Ascending aorta (tissue), 2 donors: ENCODE measurements around the gene ASB3. TPM values are rescaled to one million over a fixed set of nuclear protein-coding genes. Genes with fewer than 3 reads are reported as not detected.
"Not testable (repeated sequence)": the region's sequence is repeated elsewhere in the genome, so short reads cannot be mapped to it uniquely, and the experiment has no call there.

Experiments used
- DNase-seq, 2 donors: peaks; one replicate each; pipeline ENCODE4 v3.0.0-alpha.2; 2019; ENCODE audit warnings: low spot score in 2 of 2
- H3K27ac ChIP-seq, 2 donors: fragments of 200-600 bp; sonication (generic); one replicate each; pipeline ENCODE4 v1.5.1; 2016 to 2017; ENCODE audit warnings: mild to moderate bottlenecking in 1 of 2
- H3K27me3 ChIP-seq: fragments of 200-600 bp; sonication (generic); one replicate; pipeline ENCODE4 v1.5.1; 2017
- H3K36me3 ChIP-seq, 2 donors: fragments of 200-600 bp; sonication (generic); one replicate each; pipeline ENCODE4 v1.5.1; 2016
- H3K4me1 ChIP-seq, 2 donors: fragments of 200-600 bp; sonication (generic); one replicate each; pipeline ENCODE4 v1.5.1; 2016 to 2017; ENCODE audit warnings: mild to moderate bottlenecking in 1 of 2
- H3K4me3 ChIP-seq, 2 donors: fragments of 200-600 bp; sonication (generic); one replicate each; pipeline ENCODE4 v1.5.1; 2016 to 2017; ENCODE audit warnings: mild to moderate bottlenecking in 1 of 2
- H3K9me3 ChIP-seq, 2 donors: fragments of 200-600 bp; sonication (generic); one replicate each; pipeline ENCODE4 v1.5.1; 2016
- CTCF ChIP-seq, 3 experiments: fragments of 200-600 bp in 2 of 3; fragments of 450-650 bp in 1 of 3; sonication (generic) in 2 of 3; IDR thresholded peaks; one replicate each; pipeline ENCODE4 v1.5.1; 2016 to 2019; ENCODE audit warnings: antibody characterized with exemption in 3 of 3, mild to moderate bottlenecking in 1 of 3, moderate library complexity in 1 of 3
- intact Hi-C: fragments of 100-400 bp; cut with DNase I; formaldehyde crosslinking; loops from one replicate; pipeline ENCODE4 v1.15.1; 2023
- total RNA-seq: library from RNA; depleted of rRNA; stranded (reverse); fragments of >200 nt; gene quantifications from one replicate; pipeline ENCODE4 v1.1.0, GENCODE V29; 2016

Gene ASB3
- total RNA-seq, 1 donor from 2014 or later, result 3.4 TPM

DNA sequence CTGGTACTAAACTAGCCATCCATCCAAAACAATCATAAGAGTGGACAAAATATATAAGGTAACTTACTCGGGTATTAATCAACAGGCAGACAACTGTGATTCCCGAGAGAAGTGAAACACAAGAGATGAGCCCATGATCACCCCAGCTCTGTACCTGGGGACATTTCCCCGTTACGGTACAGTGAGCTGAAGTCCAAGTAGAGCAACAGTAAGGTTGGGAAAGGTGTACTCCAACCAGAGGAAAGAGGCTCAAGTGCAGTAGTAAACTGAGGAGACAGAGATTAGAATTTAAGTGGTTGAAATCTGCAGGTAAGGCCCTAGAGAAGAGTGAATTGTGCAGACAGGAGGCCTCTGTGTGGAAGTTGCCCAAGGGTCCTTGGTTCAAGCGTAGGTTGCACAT, 49.7 kb downstream of the ASB3 start:
- no peak for TF ChIP-seq CTCF (IDR thresholded peaks at IDR 0.05)
- Histone ChIP-seq H3K4me3 (no peak overlapping the region), H3K9me3 (no peaks in the 10 kb centered on the region), H3K27me3 (no peaks in the 10 kb centered on the region), H3K4me1 (peaks cover 0 to 5% of the 10 kb centered on the region in 2 donors), H3K36me3 (no peaks in the 10 kb centered on the region), H3K27ac (no peak overlapping the region)
- intact Hi-C loops, result loop anchor here (10.0 kb wide), 1 partner anchor 312 kb away; no protein-coding TSS in a partner anchor
- DNase-seq, result no peak

DNA sequence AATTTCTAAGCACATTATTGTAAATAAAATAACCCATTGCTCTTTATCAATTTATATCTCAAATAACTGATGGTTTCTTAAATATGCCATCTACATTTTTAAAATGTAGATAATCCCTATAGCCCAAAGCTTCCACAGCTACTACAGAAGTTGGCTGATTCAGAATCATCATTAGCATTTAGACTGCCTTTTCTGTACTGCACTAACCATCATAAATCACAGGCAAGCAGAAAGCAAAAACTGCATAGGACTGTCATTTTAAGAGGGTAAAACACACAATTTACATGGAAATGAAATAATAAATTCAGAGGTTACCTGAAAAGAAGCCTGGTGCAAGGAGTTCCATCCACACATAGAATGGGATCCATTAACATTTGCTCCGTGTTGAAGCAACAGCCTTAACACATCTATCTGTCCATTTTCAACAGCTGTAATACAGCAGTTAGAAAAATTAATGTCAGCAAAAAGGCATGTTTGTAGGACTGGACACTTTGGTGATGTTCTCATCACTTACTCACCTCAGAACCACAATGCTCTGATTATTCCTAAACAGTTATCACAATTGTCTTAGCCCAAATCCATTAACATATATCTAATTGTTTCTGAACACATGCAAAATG, 57.5 kb downstream of the ASB3 start:
- no peak overlapping the region for H3K4me3 ChIP-seq
- H3K27me3 ChIP-seq, result no peaks in the 10 kb centered on the region
- no peaks in the 10 kb centered on the region for H3K9me3 ChIP-seq
- intact Hi-C loops, result no loop called here
- H3K27ac ChIP-seq, result no peak overlapping the region
- no peak for DNase-seq
- TF ChIP-seq CTCF (IDR thresholded peaks at IDR 0.05), result no peak
- no peaks in the 10 kb centered on the region for H3K4me1 ChIP-seq
- H3K36me3 ChIP-seq, result peaks cover 0 to 5% of the 10 kb centered on the region in 2 donors

GRCh38 chr2:53727921-53728320, 58.8 kb downstream of the ASB3 start:
- Histone ChIP-seq H3K27ac (no peak overlapping the region), H3K9me3 (no peaks in the 10 kb centered on the region), H3K27me3 (no peaks in the 10 kb centered on the region), H3K36me3 (peaks cover 0 to 5% of the 10 kb centered on the region in 2 donors), H3K4me1 (no peaks in the 10 kb centered on the region), H3K4me3 (no peak overlapping the region)
- intact Hi-C loops, result no loop called here
- no peak for TF ChIP-seq CTCF (IDR thresholded peaks at IDR 0.05)
- DNase-seq, result no peak

DNA sequence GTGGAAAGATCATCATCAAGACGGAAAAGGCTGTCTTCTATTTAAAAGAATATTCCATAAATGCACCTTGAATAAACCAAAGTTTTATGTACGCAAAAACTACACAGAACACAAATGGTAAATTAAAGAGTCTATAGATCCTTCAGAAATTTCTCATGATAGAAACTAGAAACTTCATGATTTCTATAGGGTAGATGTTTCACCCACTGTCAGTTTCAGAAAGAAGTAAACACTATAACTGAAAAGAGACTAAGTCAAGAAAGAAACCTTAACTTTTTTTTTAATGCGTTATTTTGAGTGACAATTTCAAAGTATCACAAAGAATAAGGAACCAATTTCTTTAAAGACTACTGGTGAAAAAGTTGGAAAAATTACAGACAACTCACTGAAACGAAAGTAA, 61.1 kb downstream of the ASB3 start:
- H3K27me3 ChIP-seq, result no peaks in the 10 kb centered on the region
- intact Hi-C loops, result no loop called here

DNA sequence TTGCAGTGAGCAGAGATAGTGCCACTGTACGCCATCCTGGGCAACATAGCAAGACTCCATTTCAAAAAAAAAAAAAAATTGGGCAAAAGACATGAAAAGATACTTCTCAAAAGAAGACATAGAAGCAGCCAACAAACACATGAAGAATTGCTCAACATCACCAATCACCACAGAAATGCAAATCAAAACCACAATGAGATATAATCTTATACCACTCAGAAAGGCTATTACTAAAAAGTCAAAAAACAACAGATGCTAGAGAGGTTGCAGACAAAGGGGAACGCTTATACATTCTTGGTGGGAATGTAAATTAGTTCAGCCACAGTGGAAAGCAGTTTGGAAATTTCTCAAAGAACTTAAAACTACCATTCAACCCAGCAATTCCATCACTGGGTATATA, 62.2 kb downstream of the ASB3 start:
- TF ChIP-seq CTCF (IDR thresholded peaks at IDR 0.05), result no peak
- H3K4me1 ChIP-seq, result no peaks in the 10 kb centered on the region
- no peak overlapping the region for H3K27ac ChIP-seq
- intact Hi-C loops, result no loop called here
- no peak for DNase-seq
- H3K9me3 ChIP-seq, result no peaks in the 10 kb centered on the region
- no peak overlapping the region for H3K4me3 ChIP-seq
- H3K36me3 ChIP-seq, result no peaks in the 10 kb centered on the region
- no peaks in the 10 kb centered on the region for H3K27me3 ChIP-seq

More for the DNA sequence above, 61.1 kb downstream of the ASB3 start:
- TF ChIP-seq CTCF (IDR thresholded peaks at IDR 0.05), result no peak
- no peak overlapping the region for H3K4me3 ChIP-seq
- no peaks in the 10 kb centered on the region for H3K9me3 ChIP-seq
- H3K27ac ChIP-seq, result no peak overlapping the region
- H3K4me1 ChIP-seq, result no peaks in the 10 kb centered on the region
- DNase-seq, result no peak
- peaks cover 0 to 5% of the 10 kb centered on the region in 2 donors for H3K36me3 ChIP-seq

DNA sequence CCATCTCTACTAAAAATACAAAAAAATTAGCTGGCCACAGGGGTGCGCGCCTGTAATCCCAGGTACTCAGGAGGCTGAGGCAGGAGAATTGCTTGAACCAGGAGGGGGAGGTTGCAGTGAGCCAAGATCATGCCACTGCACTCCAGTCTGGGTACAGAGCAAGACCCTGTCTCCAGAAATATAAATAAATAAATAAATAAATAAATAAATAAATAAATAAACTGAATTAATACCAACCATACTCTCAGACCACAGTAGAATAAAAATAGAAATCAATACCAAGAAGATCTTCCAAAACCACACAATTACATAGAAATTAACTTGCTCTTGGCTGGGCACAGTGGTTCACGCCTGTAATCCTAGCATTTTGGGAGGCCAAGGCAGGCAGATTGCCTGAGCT, 65.8 kb downstream of the ASB3 start:
- not testable (repeated sequence) for H3K9me3 ChIP-seq

More for the DNA sequence above, 65.8 kb downstream of the ASB3 start:
- intact Hi-C loops, DNase-seq, H3K4me3 ChIP-seq, H3K27ac ChIP-seq, H3K27me3 ChIP-seq, H3K36me3 ChIP-seq, H3K4me1 ChIP-seq: not testable (repeated sequence)
